Activated naive CD8-positive, alpha-beta T cell treated with anti-CD3 and anti-CD28 coated beads, Interleukin-2, amount 50 U/mL, for 16 hours (primary cell): ENCODE results near the gene FLNB.

Source experiments
- DNase-seq: peaks from one replicate; pipeline ENCODE4 v3.0.0-alpha.2; 2020; ENCODE audit warnings: low read depth, low spot score

FLNB gene

GRCh38 chr3:58008141-58009025 lies at the start of gene FLNB:
Gene FLNB, plus strand, starts transcription at chr3:58008422. Its CDS starts 143 bp downstream, at chr3:58008565.
- peak; percentile 45 for DNase-seq

DNA sequence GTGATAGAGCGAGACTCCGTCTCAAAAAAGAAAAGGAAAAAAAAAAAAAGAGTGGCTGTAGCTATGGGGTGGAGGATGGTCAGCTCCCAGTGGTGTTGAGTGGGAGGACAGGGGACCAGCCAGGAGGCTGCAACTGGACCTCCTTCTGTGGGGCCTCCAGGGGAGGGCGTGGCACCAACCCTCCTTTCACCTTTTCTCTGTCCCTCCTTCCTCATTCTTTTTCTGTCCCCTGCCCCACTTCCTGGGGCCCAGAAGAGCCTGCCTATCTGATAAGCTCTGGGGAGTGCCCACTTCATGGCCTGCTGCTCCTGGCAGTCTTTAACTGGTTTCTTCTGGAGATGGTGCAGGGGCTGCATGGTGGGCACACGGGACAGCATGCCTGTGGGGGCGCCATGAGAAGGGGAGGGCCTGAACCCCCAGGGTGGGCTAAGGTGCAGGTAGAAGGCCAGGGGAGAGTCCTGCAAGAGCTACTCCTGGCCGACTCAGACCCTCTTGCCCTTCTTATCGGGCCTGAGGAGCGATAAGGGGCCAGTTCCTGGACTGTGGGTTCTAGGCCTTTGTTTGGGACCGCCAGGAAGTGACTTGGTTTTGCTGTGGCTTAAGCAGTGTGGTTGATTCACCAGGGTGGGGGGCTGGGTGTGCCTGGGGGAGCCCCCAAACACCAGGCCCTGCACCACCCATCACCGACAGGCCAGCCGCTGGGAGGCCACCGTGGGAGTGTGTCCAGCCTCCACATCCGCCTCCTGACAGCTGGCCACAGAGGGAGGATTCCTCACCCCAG lies 49.4 kb upstream of the FLNB start:
- DNase-seq = no peak

GRCh38 chr3:57959423-57960173 lies 48.6 kb upstream of the FLNB start:
- DNase-seq = no peak

DNA sequence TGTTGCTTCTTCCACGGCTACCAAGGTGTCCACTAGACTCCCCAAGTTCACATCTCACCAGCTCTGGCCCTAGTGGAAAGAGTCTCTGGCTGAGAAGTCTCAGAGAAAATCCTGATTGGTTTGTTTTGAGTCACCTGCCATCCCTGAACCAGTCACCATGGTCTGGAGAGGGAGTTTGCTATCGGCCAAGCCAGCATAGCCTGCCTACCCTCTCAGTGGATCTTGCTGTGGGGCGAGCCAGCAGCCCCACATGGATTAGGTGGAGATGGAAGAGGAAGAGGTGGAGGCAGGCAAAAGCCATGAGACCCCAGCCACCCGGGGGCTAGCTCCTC lies 48.1 kb upstream of the FLNB start:
- DNase-seq = no peak

DNA sequence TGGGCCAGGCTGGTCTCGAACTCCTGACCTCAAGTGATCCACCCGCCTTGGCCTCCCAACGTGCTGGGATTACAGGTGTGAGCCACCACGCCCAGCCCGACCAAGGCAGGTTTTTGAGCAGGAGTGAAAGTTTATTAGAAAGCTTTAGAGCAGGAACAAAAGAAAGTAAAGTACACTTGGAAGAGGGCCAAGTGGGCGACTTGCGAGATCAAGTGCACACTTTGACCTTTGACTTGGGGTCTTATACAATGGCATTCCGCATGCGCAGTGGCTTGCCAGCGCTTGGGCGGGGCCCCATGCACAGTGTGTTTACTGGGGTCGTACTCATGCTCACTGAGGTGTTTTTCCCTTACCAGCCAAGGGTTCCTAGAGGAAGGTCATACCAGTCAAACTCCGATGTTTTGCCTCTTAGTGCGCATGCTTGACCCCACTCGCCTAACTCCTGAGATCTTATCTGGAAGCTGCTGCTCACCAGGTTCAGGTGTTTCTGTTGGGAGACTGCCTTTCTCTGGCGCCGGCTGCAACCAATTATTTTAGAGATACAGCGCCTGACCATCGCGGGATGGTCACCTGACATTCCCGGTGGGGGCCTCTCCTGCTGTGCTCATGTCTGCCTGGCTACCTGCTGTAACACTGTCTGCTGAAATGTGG lies 46.9 kb upstream of the FLNB start:
- no peak for DNase-seq

DNA sequence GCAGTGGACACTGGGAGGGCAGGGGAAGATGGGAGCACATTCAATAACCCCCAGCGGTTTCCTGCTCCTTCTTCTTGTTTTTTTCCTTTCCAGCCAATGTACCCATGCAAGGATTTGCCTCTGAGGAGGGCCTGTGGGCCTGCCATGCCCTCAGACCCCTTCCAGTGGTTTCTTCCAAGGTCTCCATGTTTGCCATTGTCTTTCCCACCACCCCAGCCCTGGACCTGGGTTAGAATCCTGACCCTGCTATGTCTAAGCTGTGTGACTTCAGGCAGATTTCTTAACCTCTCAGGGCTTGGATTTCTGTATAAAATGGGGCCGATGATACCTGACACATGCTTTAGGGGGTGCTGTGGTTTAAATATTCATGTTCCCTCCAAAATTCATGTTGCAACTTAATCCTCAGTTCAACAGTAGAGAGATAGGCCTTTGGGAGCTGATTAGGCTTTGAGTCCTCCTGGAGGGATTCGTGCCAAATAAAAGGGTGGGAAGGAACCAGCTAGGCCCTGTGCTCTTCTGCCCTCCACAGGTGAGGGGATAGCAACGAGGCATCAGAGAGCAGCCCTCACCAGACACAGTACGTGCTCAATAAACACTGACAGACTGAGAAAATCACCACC lies 46.3 kb upstream of the FLNB start:
- DNase-seq = no peak

- DNase-seq = no peak
Observed at GRCh38 chr3:57962448-57962834, 45.8 kb upstream of the FLNB start.

DNA sequence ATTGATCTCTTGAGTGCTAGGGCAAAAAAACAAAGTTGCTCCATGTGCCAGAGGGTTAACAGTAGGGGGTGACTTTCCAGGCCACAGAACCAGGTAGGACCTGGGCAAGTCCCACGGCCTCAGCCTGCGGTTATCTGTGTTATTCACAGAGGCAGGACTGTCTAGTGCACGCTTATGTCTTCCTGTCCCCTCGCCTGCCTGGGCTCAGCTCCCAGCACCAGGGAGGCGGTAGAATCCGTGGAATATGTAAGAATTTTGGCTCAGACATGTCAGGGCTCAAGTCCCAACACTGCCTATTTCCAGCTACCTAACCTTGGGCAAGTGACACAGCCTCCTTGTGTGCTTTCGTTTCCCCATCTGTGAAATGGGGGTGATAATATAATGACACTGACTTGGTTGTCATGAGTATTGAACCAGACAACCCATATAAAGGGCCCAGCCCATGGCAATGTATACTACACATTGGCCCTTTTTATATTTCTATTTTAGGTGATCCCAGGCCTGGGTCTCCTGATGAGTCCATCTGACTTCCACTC lies 44.3 kb upstream of the FLNB start:
- DNase-seq = no peak

DNA sequence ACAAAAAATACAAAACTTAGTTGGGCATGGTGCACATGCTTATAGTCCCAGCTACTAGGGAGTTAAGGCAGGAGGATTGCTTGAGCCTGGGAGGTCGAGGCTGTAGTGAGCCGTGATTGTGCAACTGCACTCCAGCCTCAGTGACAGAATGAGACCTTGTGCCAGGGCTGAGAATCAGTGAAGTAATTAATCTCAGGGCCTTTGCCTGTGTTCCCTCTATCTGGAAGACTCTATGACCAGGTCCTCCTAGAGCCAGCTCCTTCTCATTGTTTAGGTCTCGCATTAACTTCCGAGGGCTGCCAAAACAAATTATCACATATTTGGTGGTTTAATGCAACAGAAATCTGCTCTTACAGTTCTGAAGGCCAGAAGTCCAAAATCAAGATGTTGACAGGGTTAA lies 41.4 kb upstream of the FLNB start:
- no peak for DNase-seq

DNA sequence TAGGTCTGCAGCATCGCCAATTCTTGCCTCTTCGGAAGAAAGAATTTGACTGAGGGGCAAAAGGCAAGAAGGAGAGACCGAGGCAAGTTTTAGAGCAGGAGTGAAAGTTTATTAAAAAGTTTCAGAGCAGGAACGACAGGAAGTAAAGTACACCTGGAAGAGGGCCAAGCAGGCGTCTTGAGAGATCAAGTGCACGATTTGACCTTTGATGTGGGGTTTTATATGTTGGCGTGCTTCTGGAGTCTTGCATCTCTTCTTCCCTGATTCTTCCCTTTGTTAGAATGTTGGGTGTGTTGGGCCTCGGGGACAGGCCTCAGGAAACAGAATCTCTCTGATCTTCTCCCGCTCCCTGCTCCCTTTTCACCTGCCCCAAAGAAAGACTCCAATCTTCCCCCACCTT lies 40.6 kb upstream of the FLNB start:
- no peak for DNase-seq

- DNase-seq = no peak
Observed at GRCh38 chr3:57968501-57968900, 39.7 kb upstream of the FLNB start.

GRCh38 chr3:57971975-57972374 lies 36.2 kb upstream of the FLNB start:
- DNase-seq = no peak

DNA sequence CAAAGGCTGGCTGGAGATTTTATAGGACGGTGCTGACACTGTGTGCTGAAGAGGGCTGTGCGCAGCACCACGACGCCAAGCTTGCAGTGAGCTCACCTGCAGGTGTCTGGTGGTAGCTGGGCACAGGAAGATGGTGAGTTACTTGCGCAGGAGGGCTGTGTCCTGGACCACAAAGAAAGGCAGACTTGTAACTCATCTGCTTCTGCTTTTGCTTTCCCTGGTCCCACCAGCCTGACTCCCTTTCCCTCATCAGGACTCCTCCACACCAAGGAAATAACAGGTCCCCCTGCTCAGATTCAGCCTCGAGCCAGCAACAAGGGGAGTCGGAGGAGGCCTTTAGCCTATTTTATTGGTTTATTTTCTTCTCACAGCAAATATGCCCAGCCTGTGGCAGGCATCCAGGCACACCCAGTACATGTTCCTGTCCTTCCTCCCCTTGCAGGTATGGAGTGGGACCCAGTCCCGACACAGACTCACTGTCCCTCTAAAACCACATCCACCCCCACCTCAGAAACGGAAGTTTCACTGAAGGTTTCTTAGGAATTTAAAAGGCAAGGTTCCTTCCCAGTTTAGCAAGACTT lies 35.6 kb upstream of the FLNB start:
- no peak for DNase-seq

- no peak for DNase-seq
Observed at GRCh38 chr3:57973715-57974477, 34.3 kb upstream of the FLNB start.

GRCh38 chr3:57974796-57975388 lies 33.3 kb upstream of the FLNB start:
- DNase-seq = no peak

DNA sequence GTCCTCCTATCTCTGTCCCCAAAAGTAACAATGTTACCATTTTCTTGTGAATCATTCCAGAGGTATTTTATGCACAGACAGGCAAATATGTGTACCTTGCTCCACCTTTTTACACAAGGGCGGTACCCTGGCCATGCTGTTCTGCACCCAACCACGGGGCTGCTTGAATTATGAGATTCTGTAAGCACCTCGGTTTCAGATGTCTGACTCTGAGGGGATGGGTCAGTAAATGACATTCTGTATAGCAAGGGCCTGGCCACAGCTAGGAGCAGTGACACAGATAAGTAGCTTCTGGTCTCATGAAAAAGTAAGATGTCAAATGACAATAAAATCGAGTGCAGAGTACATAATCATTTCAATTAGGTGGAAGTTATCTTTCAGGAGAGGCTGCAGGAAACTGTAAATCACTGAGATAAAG lies 30.4 kb upstream of the FLNB start:
- DNase-seq = no peak

DNA sequence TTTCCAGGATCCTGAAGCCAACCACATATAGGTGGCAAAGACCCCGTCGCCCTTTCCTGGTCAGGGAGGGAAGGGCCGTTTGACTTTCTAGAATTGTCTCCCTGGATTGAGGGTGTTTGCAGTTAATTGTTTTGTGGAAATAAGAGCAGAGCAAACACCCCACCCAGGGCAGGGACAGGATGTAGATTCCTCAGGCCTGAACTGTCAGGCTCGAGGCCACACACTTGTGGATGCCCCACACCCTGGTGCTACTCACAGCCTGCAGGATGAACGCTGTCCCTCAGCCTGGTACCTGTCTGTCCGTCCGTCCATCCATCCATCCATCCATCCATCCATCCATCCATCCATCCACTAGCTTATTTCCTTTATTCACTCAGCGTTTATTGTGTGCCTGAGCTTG lies 29.9 kb upstream of the FLNB start:
- DNase-seq = no peak

DNA sequence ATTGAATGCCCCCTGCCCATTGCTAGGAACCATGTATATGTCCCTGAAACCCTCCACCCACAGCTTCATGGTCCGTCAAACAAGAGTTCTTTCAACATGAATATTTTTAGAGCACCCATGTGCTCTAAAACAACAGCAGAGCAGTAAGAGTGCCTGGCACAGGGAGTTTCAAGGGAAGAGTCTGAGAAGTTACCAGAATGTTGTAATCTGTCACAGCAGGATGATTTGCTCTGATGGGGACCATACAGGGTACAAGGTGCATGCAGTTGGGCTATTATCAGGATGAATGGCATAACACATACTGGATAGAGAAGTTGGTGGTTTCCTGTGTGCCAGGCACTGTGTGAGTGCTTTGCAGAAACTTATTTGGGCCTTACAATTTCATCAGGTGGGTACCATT lies 27.8 kb upstream of the FLNB start:
- no peak for DNase-seq

GRCh38 chr3:57981483-57982087 lies 26.6 kb upstream of the FLNB start:
- no peak for DNase-seq
